NCI-H146 treated with DMSO at 0.1 percent for 48 hours (cell line): ENCODE measurements around the gene CEP250.
"Not testable (repeated sequence)": the region's sequence is repeated elsewhere in the genome, so short reads cannot be mapped to it uniquely, and the experiment has no call there.

Source experiments
- DNase-seq: peaks from one replicate; lab custom pipeline; 2025; ENCODE audit not compliant: unreplicated experiment; lab: John Stamatoyannopoulos, UW

Gene CEP250

DNA sequence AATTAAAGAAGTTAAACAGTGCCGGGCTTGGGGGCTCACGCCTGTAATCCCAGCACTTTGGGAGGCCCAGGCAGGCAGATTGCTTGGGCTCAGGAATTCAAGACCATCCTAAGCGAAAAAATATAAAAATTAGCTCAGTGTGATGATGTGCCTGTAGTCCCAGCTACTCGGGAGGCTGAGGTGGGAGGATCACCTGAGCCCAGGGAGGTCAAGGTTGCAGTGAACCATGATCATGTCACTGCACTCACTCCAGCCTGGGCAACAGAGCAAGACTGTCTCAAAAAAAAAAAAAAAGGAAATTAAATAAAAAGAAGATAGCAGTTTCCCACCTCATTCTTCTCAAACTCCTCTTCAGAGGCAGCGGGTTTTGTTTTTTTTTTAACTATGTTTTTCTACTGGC is 62.4 kb downstream of the CEP250 start:
- not testable (repeated sequence) for DNase-seq

DNA sequence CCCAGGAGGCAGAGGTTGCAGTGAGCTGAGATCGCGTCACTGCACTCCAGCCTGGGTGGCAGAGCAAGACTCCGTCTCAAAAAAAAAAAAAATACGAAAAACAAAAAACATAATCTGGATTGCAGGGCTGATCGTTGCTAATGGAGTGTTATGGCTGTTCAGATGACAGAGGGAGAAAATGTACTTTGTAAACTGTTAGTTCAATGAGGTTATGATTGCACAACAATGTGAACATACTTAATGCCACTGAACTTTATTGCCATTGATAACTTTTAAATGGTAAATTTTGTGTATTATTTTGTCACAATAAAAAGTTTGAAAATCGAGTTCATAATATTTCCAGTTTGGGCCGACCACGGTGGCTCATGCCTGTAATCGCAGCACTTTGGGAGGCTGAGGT is 63.6 kb downstream of the CEP250 start:
- no peak for DNase-seq

DNA sequence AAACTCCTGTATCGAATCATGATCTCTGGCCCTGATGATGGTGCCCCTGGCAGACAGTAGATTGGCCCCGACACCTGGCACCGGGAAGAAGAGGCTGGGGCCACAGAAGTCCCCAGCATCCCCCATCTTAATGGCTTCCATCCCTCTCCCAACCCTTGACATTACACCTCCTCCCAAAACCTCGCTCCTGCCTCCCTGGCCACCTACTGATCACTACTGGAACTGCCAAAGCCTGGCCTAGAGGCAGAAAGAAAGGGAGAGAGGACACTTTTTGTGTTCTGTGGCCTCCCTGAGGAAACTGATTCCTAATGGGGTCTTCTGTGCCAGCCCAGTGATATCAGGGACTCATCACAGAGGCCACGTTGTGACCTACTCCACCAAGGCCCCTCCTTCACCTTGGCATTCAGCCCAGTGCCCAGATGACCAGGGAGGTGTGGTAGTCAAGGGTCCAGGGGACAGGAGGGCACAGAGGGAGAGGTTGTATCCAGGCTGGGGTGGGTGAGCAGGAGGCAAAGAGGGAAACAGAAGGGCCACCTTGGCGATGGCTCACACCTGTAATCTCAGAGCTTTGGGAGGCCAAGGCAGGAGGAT is 68.0 kb downstream of the CEP250 start:
- DNase-seq: no peak

DNA sequence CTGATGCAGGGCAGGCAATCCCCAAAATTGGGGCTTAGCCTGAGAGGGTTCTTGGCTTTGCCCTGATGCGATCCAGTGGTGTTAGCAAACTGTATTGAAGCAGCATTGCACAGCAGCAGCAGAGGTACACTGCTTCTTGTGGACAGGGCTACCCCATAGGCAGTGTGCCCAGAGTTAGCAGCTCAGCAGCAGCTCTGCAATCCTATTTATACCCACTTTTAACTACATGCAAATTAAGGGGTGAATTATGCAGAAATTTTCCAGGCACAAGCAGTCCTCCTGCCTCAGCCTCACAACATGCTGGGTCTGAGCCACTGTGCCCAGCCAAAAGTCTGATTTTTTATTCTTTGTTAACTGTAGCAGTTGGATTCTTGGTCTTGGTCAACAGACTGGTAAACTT is 70.2 kb downstream of the CEP250 start:
- DNase-seq: no peak

DNA sequence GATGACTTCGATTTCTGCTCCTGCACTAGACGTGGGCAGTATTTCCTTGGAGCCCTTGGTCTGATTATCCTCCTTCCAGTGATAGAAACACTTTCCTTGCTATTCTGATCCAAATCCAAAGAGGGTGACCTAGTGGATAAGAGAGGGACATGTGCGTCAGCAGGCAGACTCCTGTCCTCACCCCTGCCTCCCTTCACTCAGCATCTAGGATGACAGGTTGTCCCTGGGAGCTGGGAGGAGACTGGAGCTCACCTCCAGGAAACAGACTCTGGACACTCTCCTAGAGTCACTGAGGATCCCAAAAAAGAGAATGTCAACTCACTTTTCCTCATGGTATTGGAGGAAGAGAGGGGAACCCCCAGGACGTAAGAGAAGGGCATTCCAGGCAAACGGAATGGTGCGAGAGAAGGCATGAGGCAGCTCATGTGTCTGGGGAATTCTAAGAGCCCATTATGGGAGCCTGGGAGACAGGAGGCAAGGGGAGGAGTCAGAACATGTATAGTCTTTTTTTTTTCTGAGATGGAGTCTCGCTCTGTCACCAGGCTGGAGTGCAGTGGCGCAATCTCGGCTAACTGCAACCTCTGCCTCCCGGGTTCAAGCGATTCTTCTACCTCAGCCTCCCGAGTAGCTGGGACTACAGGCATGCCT is 71.8 kb downstream of the CEP250 start:
- DNase-seq: no peak

DNA sequence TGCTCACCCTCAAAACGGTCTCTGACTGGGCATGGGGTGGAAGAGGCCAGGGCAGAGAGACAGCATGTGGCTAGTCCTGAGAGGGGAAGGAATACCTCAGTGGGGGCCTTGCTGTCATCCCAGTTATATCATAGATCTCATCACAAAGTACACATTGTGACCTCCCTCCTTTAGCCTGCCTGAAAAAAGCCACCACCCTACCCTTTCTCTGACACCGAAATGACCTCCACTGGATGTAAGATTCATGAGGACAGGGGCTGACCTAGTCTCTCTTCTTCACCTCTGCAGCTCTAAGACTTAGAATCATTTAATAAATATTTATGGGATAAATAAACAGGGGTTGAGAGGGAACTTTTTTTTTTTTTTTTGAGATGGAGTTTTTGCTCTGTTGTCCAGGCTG is 74.2 kb downstream of the CEP250 start, which contains the start of gene C20orf173:
C20orf173 (minus strand) TSS at position 101 of the 400 bp plus-strand sequence. CDS start 279 bp downstream, outside the sequence.
- DNase-seq: no peak

DNA sequence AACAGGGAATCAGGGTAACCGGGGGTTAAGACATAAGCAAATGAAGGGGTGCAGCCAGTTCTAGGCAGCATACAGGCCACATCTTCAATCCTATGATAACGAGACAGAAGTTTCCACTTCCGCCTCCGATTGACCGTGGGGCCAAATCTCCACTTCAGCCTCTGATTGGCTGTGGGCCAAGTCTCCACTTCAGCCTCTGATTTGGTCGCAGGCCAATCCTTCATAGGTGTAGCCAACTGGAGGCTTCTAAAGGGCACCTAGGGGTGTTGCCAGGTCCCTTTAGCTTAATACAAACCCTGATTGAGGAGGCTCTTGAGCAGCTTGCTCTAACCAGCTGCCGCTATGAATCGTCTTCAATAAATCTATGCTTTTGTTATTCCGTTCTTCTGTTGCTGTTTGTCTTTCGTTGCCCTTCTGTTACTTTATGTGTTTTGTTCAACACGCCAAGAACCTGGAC is 84.4 kb downstream of the CEP250 start:
- peak; percentile 94 for DNase-seq

DNA sequence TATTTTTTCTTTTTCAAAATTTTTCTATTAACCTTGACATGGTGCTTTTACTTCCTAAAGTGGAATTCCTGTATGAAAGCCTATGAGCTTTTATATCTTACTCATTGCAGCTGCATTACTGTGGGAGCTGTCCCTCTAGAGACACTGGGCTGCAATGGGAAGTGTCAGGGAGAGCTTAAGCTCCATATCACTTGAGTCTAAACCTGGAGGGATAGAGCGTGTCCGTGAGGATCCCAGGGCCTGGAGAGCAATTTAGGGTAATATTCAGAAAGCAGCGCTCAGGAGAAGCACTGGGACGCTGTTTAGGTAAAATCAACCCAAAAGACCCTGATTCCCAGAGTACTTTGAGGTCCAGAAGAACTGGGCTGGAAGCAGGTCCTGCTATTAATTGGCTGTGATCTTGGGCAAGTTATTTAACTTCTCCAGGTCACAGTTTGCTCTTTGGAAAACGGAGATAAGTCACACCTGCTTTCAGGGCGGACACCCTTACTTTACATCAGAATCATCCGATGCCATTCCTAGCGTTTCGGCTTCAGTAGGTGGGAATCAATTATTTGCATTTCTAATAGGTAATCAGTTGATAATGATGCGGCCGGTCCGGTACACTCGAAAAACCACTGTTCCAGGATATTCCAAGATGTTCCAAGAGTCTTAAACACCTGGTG is 85.9 kb downstream of the CEP250 start:
- no peak for DNase-seq

DNA sequence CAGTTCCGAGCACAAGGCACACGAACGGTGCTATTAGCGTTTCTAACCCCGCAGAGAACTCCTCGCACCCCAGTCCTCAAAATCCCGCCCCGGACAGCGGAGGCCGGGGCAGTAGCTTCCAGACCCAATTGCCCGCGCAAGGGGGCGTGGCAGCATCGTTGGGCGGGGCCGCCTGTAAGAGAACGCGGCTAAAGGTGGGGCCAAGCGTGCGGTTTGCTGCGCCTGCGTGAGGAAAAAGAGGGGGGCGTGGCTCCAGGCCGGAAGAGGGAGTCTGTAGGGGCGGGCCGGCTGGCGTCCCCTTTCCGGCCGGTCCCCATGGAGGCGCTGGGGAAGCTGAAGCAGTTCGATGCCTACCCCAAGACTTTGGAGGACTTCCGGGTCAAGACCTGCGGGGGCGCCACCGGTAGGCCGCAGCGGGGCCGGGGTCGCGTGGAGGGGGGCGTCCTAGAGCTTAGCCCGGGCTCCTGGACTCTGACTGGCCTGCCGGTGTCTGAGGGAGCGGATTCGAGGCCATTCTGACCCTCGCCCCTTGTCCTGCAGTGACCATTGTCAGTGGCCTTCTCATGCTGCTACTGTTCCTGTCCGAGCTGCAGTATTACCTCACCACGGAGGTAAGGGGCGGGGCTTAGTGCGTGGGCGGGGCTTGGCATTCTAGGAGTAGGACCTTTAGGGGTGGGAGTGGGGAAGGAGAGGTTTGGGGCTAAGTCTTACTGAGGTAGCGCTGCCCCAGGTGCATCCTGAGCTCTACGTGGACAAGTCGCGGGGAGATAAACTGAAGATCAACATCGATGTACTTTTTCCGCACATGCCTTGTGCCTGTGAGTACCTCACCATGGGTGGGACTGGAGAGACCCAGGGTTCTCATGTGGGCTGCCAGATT is 86.6 kb downstream of the CEP250 start, which contains the start of gene ERGIC3:
ERGIC3 (plus strand) TSS at position 296 of the 880 bp plus-strand sequence; CDS start at position 316, 20 bp downstream.
- peak; percentile 98 for DNase-seq

DNA sequence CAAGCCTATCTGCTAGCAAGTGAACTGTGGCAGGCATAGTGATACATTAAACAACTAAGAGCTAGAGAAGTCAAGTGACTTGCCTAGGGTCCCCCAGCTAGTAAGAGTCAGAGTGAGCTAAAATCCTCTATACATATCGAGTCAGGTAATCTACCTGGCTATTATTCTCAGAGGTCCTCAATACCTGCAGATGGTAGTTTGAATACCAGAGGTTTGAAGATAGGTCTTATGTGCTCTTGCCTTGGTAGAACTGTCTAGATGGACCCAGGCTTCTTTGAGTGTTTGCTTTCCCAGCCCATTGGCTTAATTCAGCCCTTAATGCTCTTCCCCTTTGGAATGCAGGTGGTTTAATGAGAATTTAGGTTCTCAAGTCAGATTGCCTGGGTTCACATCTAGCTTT is 87.6 kb downstream of the CEP250 start:
- DNase-seq: no peak

DNA sequence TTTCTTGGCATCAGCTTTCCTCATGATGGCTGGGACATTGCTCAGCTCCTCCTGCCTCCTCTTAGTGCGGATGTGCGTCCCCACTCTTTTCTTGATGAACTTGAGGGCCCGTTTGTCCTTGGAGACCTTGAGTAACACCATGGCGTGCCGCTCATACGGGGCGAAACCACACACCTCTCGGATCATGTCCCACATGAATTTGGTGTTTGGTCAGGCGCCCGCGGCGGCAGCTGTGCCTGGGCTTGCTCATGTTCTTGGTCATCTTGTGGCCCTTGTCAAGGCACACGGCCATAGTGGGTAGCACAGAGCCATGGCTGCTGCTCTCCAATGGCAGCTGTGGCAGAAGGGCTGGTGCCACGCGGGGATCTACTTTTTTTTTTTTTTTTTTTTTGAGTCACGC is 89.0 kb downstream of the CEP250 start:
- DNase-seq: no peak

DNA sequence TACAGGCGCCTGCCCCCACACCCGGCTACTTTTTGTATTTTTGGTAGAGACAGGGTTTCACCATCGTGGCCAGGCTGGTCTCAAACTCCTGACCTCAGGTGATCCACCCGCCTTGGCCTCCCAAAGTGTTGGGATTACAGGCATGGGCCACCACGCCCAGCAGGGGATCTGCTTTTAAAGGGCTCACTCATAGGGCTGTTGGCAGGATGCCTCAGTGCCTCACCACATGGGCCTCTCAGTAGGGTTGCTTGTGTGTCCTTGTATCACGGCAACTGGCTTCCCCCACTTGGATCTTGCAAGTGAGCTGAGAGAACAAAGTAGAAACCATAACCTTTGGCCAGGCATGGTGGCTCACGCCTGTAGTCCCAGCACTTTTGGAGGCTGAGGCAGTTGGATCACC is 89.5 kb downstream of the CEP250 start:
- DNase-seq: not testable (repeated sequence)

DNA sequence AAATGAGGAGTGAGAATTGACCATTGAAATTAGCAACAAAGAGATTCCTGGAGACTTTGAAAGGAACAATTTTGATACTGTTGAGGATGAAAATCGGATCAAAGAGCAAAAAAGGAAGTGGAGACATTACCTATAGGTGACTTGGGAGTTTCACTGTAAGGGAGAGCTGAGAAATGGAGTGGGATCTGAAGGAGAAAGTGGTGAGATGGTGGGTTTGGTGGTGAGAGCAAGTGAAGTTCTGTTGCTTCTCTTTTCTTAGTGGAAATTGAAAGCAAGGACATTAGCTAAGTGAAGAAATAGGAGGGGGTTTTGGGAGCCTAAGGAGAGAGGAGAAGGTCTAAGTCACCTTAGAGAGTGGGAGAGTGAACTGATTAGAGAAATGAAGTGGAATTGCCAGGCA is 90.7 kb downstream of the CEP250 start:
- no peak for DNase-seq

DNA sequence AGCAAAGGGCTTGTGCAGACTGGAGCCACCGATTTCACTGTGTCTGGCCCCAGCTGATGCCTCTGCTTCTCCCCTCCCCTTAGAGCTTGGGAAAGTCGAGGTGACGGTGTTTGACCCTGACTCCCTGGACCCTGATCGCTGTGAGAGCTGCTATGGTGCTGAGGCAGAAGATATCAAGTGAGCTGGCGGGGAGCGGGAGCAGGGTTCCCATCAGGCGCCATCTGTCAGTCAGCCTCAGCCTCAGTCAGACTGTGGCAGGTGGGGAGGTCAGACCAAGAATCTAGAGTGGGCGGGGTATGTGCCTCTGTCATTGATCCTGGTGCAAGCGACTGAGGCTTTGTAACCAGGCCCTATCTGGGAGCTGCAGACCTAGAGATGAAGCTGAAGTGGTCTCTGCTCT is 91.9 kb downstream of the CEP250 start:
- no peak for DNase-seq

DNA sequence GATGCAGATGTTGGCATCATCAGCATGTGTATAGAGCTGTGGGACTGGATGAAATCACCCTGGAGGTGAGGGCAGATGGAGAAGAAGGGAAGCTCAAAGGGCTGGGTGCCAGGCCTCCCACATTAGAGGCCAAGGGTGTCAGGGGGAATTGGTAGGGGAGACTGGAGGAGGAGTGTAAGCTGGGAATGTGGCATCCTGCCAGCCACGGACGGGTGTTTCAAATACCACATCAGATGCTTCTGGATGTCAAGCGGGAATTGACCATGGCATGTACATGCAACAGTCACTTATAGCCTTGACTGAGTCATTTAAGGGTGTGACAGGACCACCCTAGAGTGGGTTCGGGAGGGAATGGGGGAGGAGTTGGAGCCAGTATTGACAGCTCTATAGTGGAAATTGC is 96.1 kb downstream of the CEP250 start:
- no peak for DNase-seq

DNA sequence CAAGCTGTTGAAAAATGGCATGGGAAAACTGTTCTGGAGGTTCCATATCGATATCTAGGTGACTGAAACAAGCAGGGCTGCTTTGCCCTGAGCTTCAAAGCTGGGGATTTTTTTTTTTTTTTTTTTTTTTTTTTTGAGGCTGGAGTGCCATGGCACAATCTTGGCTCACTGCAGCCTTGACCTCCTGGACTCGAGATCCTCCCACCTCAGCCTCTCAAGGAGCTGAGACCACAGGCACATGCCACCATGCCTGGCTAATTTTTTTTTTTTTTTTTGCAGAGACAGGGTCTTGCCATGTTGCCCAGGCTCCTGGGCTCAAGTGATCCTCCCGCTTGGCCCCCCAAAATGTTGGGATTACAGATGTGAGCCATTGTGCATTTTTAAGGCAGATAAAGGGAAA is 97.5 kb downstream of the CEP250 start:
- DNase-seq: no peak

DNA sequence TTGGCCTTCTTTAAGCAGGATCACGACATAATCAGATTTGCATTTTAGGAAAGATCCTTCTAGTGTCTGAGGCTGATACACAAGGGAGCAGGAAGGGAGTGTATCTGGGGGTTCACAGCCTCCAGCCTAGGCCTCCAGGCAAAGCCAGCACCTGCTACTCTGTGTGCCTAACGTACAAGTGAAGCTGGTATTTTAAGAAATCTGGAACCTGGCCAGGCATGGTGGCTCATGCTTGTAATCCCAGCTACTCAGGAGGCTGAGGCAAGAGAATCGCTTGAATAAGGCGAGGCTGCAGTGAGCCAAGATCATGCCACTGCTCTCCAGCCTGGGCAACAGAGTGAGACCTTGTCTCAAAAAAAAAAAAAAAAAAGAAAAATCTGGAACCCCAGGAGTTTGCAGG is 100.1 kb downstream of the CEP250 start:
- DNase-seq: not testable (repeated sequence)

DNA sequence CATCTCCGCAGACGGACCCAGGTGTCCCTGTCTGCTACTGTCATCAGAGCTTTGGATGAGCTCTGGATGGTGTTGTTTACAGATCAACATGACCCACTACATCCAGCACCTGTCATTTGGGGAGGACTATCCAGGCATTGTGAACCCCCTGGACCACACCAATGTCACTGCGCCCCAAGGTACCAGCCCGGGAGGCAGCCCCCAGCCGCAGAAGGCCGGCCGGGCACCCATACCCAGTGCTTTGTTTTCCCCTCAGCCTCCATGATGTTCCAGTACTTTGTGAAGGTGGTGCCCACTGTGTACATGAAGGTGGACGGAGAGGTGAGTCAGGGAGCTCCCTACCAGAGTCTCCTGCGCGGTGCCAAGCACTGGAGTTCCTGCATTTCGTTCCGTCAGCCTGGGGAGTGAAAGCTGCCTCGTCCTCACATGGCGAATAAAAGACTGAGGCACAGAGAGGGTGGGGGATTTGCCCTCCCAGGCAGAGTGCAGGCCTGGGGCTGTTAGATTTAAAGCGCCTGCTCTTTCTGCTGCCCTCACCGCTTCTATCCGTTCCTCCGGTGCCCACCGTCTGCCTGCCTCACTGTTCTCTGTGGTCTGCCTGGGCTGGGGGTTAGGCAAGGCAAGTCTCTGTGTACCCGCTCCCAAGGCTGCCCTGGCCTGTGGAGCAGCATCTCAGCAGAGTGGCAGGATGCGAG is 100.7 kb downstream of the CEP250 start:
- DNase-seq: no peak

DNA sequence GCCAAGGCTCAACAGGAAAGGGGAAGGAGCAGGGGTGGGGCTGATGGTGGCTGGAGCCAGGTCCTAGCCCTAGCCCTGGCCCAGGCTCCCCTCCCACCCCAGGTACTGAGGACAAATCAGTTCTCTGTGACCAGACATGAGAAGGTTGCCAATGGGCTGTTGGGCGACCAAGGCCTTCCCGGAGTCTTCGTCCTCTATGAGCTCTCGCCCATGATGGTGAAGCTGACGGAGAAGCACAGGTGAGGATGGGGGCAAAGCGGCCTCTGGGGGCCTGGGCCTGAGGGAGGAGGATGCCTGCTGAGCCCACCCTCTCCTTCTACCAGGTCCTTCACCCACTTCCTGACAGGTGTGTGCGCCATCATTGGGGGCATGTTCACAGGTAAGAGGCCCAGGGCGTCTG is 101.5 kb downstream of the CEP250 start:
- no peak for DNase-seq

DNA sequence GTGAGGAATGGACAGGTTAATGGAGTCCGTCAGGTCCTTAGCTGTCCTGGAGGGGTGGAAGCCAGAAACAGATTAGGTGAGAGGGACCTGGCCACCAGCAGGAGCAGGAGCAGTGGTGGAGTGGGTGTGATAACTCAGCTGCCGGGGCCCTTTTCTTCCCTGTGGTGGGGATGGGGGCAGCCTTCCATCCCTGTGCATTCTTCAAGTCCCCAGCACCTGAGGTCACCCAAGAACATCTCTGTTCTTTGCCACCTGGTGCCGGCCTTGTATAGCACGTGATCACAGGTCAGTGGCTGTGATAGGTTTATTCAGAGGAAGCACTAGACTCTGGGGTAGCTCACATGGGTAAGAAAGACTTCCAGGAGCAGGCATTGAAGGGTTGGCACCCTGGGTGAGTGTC is 103.1 kb downstream of the CEP250 start:
- DNase-seq: no peak
